Measurements from ENCODE around the gene MYOT. TPM values are rescaled to one million over a fixed set of nuclear protein-coding genes. Genes with fewer than 3 reads are reported as not detected.

The MYOT gene
- total RNA-seq, 2 donors from 2014 or later: 0.35 to 3.2 TPM

GRCh38 chr5:137833463-137833862 is 34.2 kb upstream of the MYOT start:
- no peak overlapping the region for H3K4me3 ChIP-seq
- TF ChIP-seq CTCF (IDR thresholded peaks at IDR 0.05): no peak
- DNase-seq: no peak
- H3K4me1 ChIP-seq: no peaks in the 10 kb centered on the region
- H3K27me3 ChIP-seq: no peaks in the 10 kb centered on the region
- no peaks in the 10 kb centered on the region for H3K9me3 ChIP-seq
- intact Hi-C loops (cut with DNase I): no loop called here
- no peaks in the 10 kb centered on the region for H3K36me3 ChIP-seq
- no peak overlapping the region for H3K9ac ChIP-seq (ENCODE audit: low read depth in 2 of 2, low read length in 2 of 2)
- H3K27ac ChIP-seq: no peak overlapping the region

GRCh38 chr5:137834498-137835049 is 33.1 kb upstream of the MYOT start:
- Histone ChIP-seq H3K27me3 (no peaks in the 10 kb centered on the region), H3K4me1 (no peaks in the 10 kb centered on the region), H3K9ac (ENCODE audit: low read depth in 2 of 2, low read length in 2 of 2) (no peak overlapping the region), H3K4me3 (no peak overlapping the region), H3K27ac (no peak overlapping the region), H3K36me3 (no peaks in the 10 kb centered on the region), H3K9me3 (no peaks in the 10 kb centered on the region)
- no peak for TF ChIP-seq CTCF (IDR thresholded peaks at IDR 0.05)
- DNase-seq: no peak
- intact Hi-C loops (cut with DNase I): no loop called here

- no peak for DNase-seq
- Histone ChIP-seq H3K9ac (ENCODE audit: low read depth in 2 of 2, low read length in 2 of 2) (no peak overlapping the region), H3K27ac (no peak overlapping the region), H3K4me3 (no peak overlapping the region), H3K4me1 (no peaks in the 10 kb centered on the region), H3K9me3 (no peaks in the 10 kb centered on the region), H3K36me3 (no peaks in the 10 kb centered on the region), H3K27me3 (no peaks in the 10 kb centered on the region)
- TF ChIP-seq CTCF (IDR thresholded peaks at IDR 0.05): no peak
- intact Hi-C loops (cut with DNase I): no loop called here
These were observed 31.4 kb upstream of the MYOT start for GRCh38 chr5:137836298-137836697.

- no peak for TF ChIP-seq CTCF (IDR thresholded peaks at IDR 0.05)
- no peak for DNase-seq
- Histone ChIP-seq H3K9ac (ENCODE audit: low read depth in 2 of 2, low read length in 2 of 2) (no peak overlapping the region), H3K36me3 (no peaks in the 10 kb centered on the region), H3K4me1 (no peaks in the 10 kb centered on the region), H3K27me3 (no peaks in the 10 kb centered on the region), H3K4me3 (no peak overlapping the region), H3K9me3 (no peaks in the 10 kb centered on the region), H3K27ac (no peak overlapping the region)
- intact Hi-C loops (cut with DNase I): no loop called here
These were observed 30.7 kb upstream of the MYOT start for GRCh38 chr5:137836997-137837396.

- no peaks in the 10 kb centered on the region for H3K4me1 ChIP-seq
- no peaks in the 10 kb centered on the region for H3K36me3 ChIP-seq
- intact Hi-C loops (cut with DNase I): no loop called here
- no peak for TF ChIP-seq CTCF (IDR thresholded peaks at IDR 0.05)
- H3K27me3 ChIP-seq: no peaks in the 10 kb centered on the region
- H3K9ac ChIP-seq (ENCODE audit: low read depth in 2 of 2, low read length in 2 of 2): no peak overlapping the region
- no peak for DNase-seq
- H3K4me3 ChIP-seq: no peak overlapping the region
- no peak overlapping the region for H3K27ac ChIP-seq
- H3K9me3 ChIP-seq: no peaks in the 10 kb centered on the region
These were observed 29.9 kb upstream of the MYOT start for GRCh38 chr5:137837491-137838394.
